Activated CD4-positive, alpha-beta T cell treated with anti-CD3 and anti-CD28 coated beads for 36 hours (primary cell): Measurements from ENCODE around the gene NR3C2. TPM values are rescaled to one million over a fixed set of nuclear protein-coding genes. Genes with fewer than 3 reads are reported as not detected.
A peak's percentile ranks its signal among the peaks of the same experiment; 100 is the strongest.

Source experiments
- ATAC-seq: fragments of 200-7000 bp; cut with Tn5 transposase; one replicate; pipeline ENCODE4 v1.10.0; 2021; ENCODE audit warnings: mild to moderate bottlenecking, moderate library complexity
- CTCF ChIA-PET: fragments of 350-600 bp; sonication (Branson Sonifier 250); formaldehyde crosslinking; loops from one replicate; lab custom pipeline; 2021; ENCODE audit warnings: antibody characterized with exemption; lab: Charles Lee
- POLR2A ChIA-PET: fragments of 350-600 bp; sonication (Branson Sonifier 250); formaldehyde crosslinking; loops from one replicate; lab custom pipeline; 2021; ENCODE audit warnings: antibody characterized with exemption, inconsistent platforms; lab: Charles Lee
- DNase-seq: peaks from one replicate; pipeline ENCODE4 v3.0.0-alpha.2; 2020
- H3K27ac Mint-ChIP-seq: one replicate; pipeline ENCODE4 v1.8.0; 2021; ENCODE audit warnings: mixed read lengths
- H3K27me3 Mint-ChIP-seq: one replicate; pipeline ENCODE4 v1.8.0; 2021; ENCODE audit warnings: mixed read lengths
- H3K36me3 Mint-ChIP-seq: one replicate; pipeline ENCODE4 v1.8.0; 2021; ENCODE audit warnings: low read depth, mixed read lengths
- H3K4me1 Mint-ChIP-seq: one replicate; pipeline ENCODE4 v1.8.0; 2021; ENCODE audit warnings: mixed read lengths
- H3K4me3 Mint-ChIP-seq: one replicate; pipeline ENCODE4 v1.8.0; 2021; ENCODE audit warnings: mild to moderate bottlenecking, moderate library complexity, mixed read lengths
- H3K9me3 Mint-ChIP-seq: one replicate; pipeline ENCODE4 v1.8.0; 2021; ENCODE audit warnings: low read depth, mixed read lengths
- intact Hi-C, 2 experiments: fragments of 100-400 bp; cut with DNase I in 1 of 2; cut with micrococcal nuclease in 1 of 2; formaldehyde crosslinking; loops; one replicate each; pipeline versions ENCODE4 v1.14.2 to v1.15.1; 2022 to 2024; cut with DNase I, micrococcal nuclease
- total RNA-seq, 2 experiments: library from RNA; stranded (reverse); gene quantifications; one replicate each; pipeline ENCODE4 v1.2.3, GENCODE V29; 2021

The NR3C2 gene
- total RNA-seq, 2 experiments from 2014 or later: 3.7 to 5.8 TPM

GRCh38 chr4:148044912-148045352 lies 397.3 kb downstream of the NR3C2 start:
- no peak for DNase-seq
- intact Hi-C loops: no loop called here
- ChIA-PET POLR2A (no interaction called here), CTCF (interaction anchor here (0.8 to 1.1 kb wide), 2 partner anchors 8 to 10 kb away, joined by 3 to 5 read pairs; no protein-coding TSS in a partner anchor)
- Mint-ChIP-seq H3K4me3 (no peak overlapping the region), H3K4me1 (peaks cover 11% of the 10 kb centered on the region), H3K9me3 (no peaks in the 10 kb centered on the region), H3K27me3 (no peaks in the 10 kb centered on the region), H3K36me3 (peaks cover 10% of the 10 kb centered on the region), H3K27ac (no peak overlapping the region)
- ATAC-seq: peak; percentile 55

GRCh38 chr4:148044089-148044911 lies 397.9 kb downstream of the NR3C2 start:
- H3K9me3 Mint-ChIP-seq: no peaks in the 10 kb centered on the region
- peaks cover 11% of the 10 kb centered on the region for H3K4me1 Mint-ChIP-seq
- CTCF ChIA-PET: interaction anchor here (0.8 to 1.1 kb wide), 2 partner anchors 9 kb away, joined by 3 to 5 read pairs; no protein-coding TSS in a partner anchor
- ATAC-seq: no peak
- POLR2A ChIA-PET: no interaction called here
- H3K27me3 Mint-ChIP-seq: no peaks in the 10 kb centered on the region
- no peak for DNase-seq
- peaks cover 8% of the 10 kb centered on the region for H3K36me3 Mint-ChIP-seq
- intact Hi-C loops: no loop called here
- H3K27ac Mint-ChIP-seq: no peak overlapping the region
- no peak overlapping the region for H3K4me3 Mint-ChIP-seq

GRCh38 chr4:148041606-148042329 lies 400.4 kb downstream of the NR3C2 start:
- Mint-ChIP-seq H3K9me3 (peaks cover 2% of the 10 kb centered on the region), H3K27me3 (no peaks in the 10 kb centered on the region), H3K27ac (no peak overlapping the region), H3K4me3 (no peak overlapping the region), H3K36me3 (no peaks in the 10 kb centered on the region), H3K4me1 (peaks cover 11% of the 10 kb centered on the region)
- no peak for DNase-seq
- CTCF ChIA-PET: no interaction called here
- POLR2A ChIA-PET: no interaction called here
- intact Hi-C loops: no loop called here
- ATAC-seq: no peak

- Mint-ChIP-seq H3K27ac (no peak overlapping the region), H3K4me3 (no peak overlapping the region), H3K4me1 (no peaks in the 10 kb centered on the region), H3K36me3 (no peaks in the 10 kb centered on the region), H3K27me3 (no peaks in the 10 kb centered on the region), H3K9me3 (peaks cover 6% of the 10 kb centered on the region)
- ChIA-PET CTCF (interaction anchor here (0.7 to 1.1 kb wide), 3 partner anchors 10 to 25 kb away, joined by 4 to 5 read pairs (median 5); no protein-coding TSS in a partner anchor), POLR2A (no interaction called here)
- DNase-seq: no peak
- intact Hi-C loops: no loop called here
- no peak for ATAC-seq
Observed at GRCh38 chr4:148034813-148035212, 407.4 kb downstream of the NR3C2 start.

- H3K4me3 Mint-ChIP-seq: no peak overlapping the region
- peaks cover 2% of the 10 kb centered on the region for H3K36me3 Mint-ChIP-seq
- ChIA-PET CTCF (no interaction called here), POLR2A (no interaction called here)
- peak overlapping the region; percentile 45 for H3K27ac Mint-ChIP-seq
- intact Hi-C loops: no loop called here
- no peaks in the 10 kb centered on the region for H3K27me3 Mint-ChIP-seq
- no peaks in the 10 kb centered on the region for H3K4me1 Mint-ChIP-seq
- peaks cover 4% of the 10 kb centered on the region for H3K9me3 Mint-ChIP-seq
- ATAC-seq: no peak
- no peak for DNase-seq
Observed at GRCh38 chr4:148030193-148030873, 411.9 kb downstream of the NR3C2 start.

- Mint-ChIP-seq H3K27ac (no peak overlapping the region), H3K4me1 (no peaks in the 10 kb centered on the region), H3K9me3 (peaks cover 4% of the 10 kb centered on the region), H3K27me3 (no peaks in the 10 kb centered on the region), H3K4me3 (no peak overlapping the region), H3K36me3 (peaks cover 2% of the 10 kb centered on the region)
- DNase-seq (no peak), ATAC-seq (no peak)
- ChIA-PET POLR2A (no interaction called here), CTCF (interaction anchor here (1.6 kb wide), 1 partner anchor 9 kb away, joined by 7 read pairs; no protein-coding TSS in a partner anchor)
- intact Hi-C loops: no loop called here
Observed at GRCh38 chr4:148029781-148030180, 412.4 kb downstream of the NR3C2 start.
